Activated T-cell treated with anti-CD3 and anti-CD28 coated beads, Interleukin-2, amount 50 U/mL, for 48 hours (primary cell): ENCODE measurements around the gene ROPN1.

Source experiments
- DNase-seq, 2 experiments: peaks; one replicate each; pipeline ENCODE4 v3.0.0-alpha.2; 2020

ROPN1 gene

DNA sequence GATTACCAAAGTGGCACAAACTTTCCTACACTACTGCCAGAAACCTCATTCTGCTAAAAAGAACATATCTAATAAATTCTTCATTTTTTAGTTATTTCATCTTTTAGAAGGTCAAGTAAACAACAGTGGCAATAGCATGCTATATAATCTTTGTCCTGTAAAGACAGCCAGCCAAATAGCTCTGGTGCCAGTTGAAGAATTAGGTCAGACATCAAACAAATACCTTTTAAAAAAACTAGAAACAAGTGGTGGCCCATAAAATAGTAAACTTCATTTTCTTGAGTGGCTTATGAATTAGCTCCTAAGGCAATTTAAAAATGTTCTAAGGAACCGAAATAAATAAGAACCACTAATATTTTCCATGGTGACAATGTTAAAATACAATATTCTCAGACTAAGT lies 50.4 kb downstream of the ROPN1 start:
- DNase-seq = no peak

DNA sequence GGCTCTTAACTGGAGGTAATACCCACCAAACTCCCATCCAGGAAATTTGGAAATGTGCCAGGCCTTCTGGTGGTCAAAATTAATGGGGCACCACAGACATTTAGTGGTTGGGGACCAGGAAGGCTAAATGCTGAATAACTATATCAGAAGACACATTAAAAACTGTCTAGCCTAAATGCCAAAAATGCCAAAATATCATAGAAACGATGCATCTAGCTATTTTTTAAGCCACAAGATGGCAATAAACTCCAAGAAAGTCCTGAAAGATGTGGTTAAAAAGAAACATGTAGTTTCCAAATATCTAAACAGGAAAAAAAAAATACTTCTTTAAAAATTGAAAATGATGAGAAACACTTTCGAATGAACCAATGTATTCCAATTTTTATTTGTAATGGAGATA lies 50.8 kb downstream of the ROPN1 start:
- DNase-seq = no peak

DNA sequence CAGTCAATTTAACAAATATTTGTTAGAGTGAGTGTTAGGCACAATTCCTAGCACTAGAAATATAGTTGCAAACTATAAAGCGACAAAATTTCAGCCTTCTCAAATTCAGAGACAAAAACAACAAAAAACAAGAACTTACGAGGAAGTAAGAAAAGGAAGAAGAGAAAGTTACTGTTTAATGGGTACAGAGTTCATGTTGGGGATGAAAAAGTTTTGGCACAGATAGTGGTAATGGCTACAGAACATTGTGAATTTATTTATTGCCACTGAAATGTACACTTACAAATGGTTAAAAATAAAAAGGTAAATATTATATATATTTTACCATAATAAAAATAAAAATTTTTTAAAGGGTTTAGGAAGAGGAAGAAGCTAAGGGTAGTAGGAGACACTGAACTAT lies 52.2 kb downstream of the ROPN1 start:
- no peak for DNase-seq

DNA sequence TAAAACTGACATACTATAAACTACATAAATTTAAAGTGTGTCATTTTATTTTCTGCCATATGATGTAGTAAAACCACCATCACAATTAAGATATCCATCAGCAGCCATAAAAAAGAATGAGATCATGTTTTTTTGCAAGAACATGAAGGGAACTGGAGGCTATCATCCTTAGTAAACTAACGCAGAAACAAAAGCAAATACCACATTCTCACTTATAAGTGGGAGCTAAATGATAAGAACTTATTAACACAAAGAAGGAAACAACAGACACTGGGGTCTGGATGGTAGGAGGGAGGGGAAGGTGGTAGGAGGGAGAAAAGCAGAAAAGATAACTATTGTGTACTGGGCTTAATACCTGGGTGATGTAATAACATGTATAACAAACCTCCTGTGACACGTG lies 55.5 kb downstream of the ROPN1 start:
- no peak for DNase-seq

DNA sequence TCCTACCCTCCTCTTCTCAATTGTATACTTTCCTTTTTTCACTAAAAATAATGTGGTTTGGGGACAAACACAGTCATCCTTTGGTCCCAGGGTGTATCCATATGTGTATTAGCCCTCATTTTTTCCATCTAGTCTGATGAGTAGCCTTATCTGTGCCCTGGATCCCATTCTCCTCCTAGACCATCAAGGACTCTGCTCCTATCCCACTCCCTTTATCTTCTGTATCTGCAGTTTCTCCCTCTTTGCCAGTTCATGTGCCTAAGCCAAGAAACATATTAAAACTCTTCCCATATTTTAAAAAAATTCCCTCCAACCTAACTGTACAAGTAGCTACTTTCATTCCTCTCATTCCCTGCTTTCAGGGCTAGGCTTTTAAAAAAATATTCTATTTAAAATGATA lies 56.1 kb downstream of the ROPN1 start:
- DNase-seq = no peak

DNA sequence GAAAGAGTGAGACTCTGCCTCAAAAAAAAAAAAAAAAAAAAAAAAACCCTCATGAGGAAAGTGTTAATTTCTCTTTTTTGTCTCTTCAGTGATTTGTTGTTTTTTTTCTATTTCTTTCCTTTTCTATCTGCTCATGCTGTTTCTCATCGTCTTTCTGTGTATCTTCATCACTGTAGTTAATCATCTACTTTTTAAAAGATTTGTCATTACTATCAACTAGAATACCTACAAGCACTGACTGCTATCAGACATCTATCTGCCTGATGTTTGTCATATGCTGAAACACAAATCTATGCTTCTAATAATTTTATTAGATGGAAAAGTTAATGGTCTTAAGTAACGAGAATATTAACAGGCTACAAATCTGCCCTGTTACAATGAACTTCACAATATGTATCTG lies 57.7 kb downstream of the ROPN1 start:
- DNase-seq = no peak

DNA sequence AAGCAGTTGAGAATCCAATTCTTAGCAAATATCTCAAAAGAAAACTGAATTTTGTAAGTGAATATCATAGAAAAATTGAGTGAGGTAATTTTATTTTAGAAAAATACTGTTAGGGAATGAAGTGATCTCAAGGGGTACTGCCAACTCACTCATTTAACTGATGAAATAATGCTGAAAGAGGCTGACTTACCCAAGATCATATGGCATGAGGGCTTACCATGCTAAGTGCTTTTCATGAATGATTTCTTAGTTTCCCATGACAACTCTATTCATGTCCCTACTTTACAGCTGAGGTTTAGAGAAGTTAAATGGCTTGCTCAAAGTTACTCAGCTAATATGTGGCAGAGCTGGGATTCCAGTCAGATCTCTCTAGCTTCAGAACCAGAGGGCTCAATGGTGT lies 61.5 kb downstream of the ROPN1 start:
- DNase-seq = no peak

DNA sequence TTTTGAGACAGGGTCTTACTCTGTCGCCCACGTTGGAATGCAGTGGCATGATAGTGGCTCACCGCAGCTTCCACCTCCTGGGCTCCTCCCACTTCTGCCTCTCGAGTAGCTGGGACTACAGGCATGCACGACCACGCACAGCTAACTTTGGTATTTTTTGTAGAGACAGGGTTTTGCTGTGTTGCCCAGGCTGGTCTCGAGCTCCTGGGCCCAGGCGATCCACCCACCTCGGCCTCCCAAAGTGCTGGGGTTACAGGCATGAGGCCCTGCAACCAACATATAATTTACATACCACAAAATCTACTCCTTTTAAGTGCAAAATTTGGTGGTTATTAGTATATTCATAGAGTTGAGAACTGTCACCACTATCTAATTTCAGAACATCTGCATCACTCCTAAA lies 62.6 kb downstream of the ROPN1 start:
- no peak for DNase-seq

DNA sequence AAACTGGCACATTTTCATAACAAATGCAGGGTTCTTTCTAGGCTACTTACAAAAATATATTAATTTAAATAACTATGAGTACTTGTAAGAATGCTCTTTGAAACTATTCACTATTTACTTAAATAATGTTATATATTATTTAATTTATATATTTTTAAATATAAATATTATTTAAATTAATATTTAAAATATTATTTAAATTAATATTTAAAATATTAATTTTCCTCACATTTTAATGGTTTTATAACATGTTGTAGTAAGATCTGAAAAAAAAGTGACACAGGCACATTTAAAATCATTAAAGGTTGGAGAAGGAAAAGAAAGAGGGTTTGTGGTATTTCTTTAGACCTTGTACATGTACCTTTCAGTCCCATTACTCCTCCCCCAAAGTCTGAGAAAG lies 65.5 kb downstream of the ROPN1 start:
- DNase-seq = no peak

DNA sequence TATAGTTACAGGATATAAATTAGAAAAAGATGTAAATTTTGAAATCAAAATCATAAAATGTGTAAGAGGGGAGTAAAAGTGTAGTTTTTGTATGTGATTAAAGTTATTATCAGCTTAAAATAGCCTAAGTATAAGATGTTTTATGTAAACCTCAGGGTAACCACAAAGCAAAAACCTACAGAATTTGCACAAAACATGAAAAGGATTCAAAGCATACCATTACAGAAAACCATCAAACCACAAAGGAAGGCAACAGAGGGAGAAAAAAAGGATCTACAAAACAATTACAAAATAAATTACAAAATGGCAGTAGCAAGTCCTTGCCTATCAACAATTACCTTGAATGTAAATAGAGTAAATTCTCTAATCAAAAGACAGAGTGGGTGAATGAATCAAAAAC lies 71.1 kb downstream of the ROPN1 start:
- DNase-seq = no peak

DNA sequence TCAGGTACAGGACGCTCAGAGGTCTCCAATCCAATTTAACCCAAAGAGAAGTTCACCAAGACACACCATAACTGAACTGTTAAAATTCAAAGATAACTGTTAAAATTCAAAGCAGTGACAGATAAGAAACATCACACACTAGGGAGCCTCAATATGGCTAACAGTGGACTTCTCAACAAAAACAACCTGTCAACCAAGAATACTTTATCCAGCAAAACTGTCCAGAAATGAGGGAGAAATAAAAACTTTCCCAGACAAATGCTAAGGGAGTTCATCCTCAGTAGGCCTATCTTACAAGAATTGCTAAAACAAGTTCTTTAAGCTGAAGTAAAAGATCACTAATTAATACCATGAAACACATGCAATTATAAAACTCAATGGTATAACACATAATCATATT lies 71.5 kb downstream of the ROPN1 start:
- no peak for DNase-seq

DNA sequence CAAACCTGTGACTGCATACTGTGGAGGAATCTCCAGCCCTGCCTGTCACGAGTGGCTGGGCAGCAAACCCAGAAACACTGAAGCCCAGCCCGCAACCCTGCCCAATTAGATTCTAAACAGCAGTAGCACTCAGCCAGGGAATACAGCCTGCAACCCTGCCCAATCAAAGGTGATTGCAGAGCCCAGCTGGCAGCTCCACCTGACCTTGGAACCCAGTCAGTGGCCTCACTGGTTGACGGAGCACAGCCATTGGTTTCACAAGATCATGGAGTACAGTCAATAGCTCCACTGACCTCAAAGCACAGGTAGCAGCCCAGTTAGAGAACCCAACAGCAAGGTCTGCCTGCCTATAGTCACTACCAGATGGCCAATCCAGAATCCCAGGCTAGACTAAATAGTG lies 72.6 kb downstream of the ROPN1 start:
- no peak for DNase-seq
